DOHH2 (cell line): ENCODE data around the gene CUBN.

Experiments used
- H3F3A ChIP-seq: fragments of 200-600 bp; sonication (generic), shearing (Covaris generic); 2 replicates; pipeline ENCODE4 v1.6.0; 2016; ENCODE audit warnings: antibody characterized with exemption, mild to moderate bottlenecking; ENCODE audit not compliant: control insufficient read depth, insufficient read depth
- H3K27ac ChIP-seq: fragments of 200-600 bp; sonication (generic); 2 replicates; pipeline ENCODE4 v1.5.1; 2014; ENCODE audit warnings: low read depth, mild to moderate bottlenecking, low read length, moderate library complexity
- H3K27me3 ChIP-seq: fragments of 200-600 bp; sonication (generic); 2 replicates; pipeline ENCODE4 v1.6.1; 2014; ENCODE audit warnings: mild to moderate bottlenecking, low read length, mixed read lengths; ENCODE audit not compliant: control insufficient read depth
- H3K36me3 ChIP-seq: fragments of 200-600 bp; sonication (generic); 2 replicates; pipeline ENCODE4 v1.6.1; 2014; ENCODE audit warnings: mild to moderate bottlenecking, low read length, moderate library complexity, mixed read lengths; ENCODE audit not compliant: control insufficient read depth
- H3K4me1 ChIP-seq: fragments of 200-600 bp; sonication (generic); 2 replicates; pipeline ENCODE4 v1.6.1; 2014; ENCODE audit warnings: mild to moderate bottlenecking, low read length, mixed read lengths; ENCODE audit not compliant: control insufficient read depth
- H3K4me2 ChIP-seq: fragments of 200-600 bp; sonication (generic); 2 replicates; pipeline ENCODE4 v1.6.0; 2014; ENCODE audit warnings: mild to moderate bottlenecking, low read length, moderate library complexity
- H3K4me3 ChIP-seq: fragments of 200-600 bp; sonication (generic); 2 replicates; pipeline ENCODE4 v1.5.1; 2014; ENCODE audit warnings: mild to moderate bottlenecking, low read length, mixed read lengths
- H3K79me2 ChIP-seq: fragments of 200-600 bp; sonication (generic); 2 replicates; pipeline ENCODE4 v1.6.1; 2014; ENCODE audit warnings: mild to moderate bottlenecking, low read length, mixed read lengths; ENCODE audit not compliant: control insufficient read depth
- H3K9me2 ChIP-seq: fragments of 200-600 bp; sonication (generic); replicated peaks from 2 replicates; pipeline ENCODE4 v1.6.1; 2014; ENCODE audit warnings: mild to moderate bottlenecking, low read length, mixed read lengths; ENCODE audit not compliant: control insufficient read depth
- H3K9me3 ChIP-seq: fragments of 200-600 bp; sonication (generic); 2 replicates; pipeline ENCODE4 v1.6.1; 2014; ENCODE audit warnings: antibody characterized with exemption, low read length, mixed read lengths; ENCODE audit not compliant: control insufficient read depth, insufficient read depth
- H4K20me1 ChIP-seq: fragments of 200-600 bp; sonication (generic); 2 replicates; pipeline ENCODE4 v1.6.0; 2014; ENCODE audit warnings: low read depth, mild to moderate bottlenecking, antibody characterized with exemption, low read length, moderate library complexity; ENCODE audit not compliant: control insufficient read depth, insufficient read depth
- CTCF ChIP-seq: fragments of 200-600 bp; sonication (generic); IDR thresholded peaks from one replicate; pipeline ENCODE4 v1.5.1; 2014; ENCODE audit warnings: antibody characterized with exemption, mild to moderate bottlenecking, low read depth, low read length; ENCODE audit not compliant: poor library complexity, severe bottlenecking
- EZH2phosphoT487 ChIP-seq: fragments of 200-600 bp; sonication (generic); IDR thresholded peaks from 2 replicates; pipeline ENCODE4 v1.6.1; 2017; ENCODE audit warnings: borderline replicate concordance, mild to moderate bottlenecking, antibody characterized with exemption, low read length, moderate library complexity, mixed read lengths

CUBN gene

DNA sequence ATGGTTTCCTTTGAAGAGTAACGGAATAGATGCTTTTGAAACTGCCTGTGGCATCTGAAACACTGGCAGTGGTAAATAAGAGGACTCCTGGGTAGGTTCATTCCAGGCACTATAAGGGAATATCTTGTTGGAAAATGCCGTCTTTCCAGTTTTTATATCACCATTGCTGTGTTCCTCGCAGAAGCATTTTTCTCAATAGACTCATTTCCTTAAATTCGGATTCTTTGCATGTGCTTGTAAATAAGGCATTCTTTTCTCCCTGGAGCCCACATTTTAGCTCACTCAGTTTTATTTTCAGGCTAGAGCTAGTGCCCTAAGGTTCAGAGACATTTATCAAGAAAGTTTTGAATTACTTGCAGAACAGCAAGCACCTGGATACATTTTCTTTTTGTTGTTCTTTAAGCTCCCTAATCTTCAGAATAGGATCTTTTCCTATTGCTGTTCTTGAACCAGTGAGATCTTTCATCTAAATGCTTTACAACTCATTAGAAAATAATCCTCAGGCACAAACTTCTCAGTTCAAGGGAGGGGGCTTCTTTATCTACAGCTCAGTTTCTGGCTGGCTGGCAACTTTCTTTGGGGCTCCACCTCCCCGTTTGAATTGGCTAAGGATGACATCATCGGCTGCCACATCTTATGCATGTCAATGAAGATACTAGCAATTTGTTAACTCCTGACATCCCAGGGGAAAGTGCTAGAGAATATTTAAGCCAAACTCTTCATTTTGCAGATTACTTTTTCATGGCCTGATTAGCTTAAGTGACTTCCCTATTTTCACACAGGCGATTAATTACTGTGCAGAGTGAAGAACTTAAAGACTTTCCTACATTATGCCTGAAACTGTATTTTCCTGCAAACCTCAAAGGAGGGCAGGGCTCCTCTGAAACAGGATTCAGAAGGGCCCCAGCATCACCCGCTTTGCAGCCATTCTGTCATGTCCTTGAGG is 178.7 kb downstream of the CUBN start:
- Histone ChIP-seq H3K79me2 (no peaks in the 10 kb centered on the region), H3K9me2 (no peaks in the 10 kb centered on the region), H3K4me3 (no peak overlapping the region), H3K9me3 (no peaks in the 10 kb centered on the region), H3F3A (no peaks in the 10 kb centered on the region), H3K27ac (no peak overlapping the region), H4K20me1 (no peaks in the 10 kb centered on the region), H3K36me3 (no peaks in the 10 kb centered on the region), H3K27me3 (no peaks in the 10 kb centered on the region), H3K4me2 (no peak overlapping the region), H3K4me1 (no peaks in the 10 kb centered on the region)
- TF ChIP-seq EZH2phosphoT487, result no peak
- no peak for TF ChIP-seq CTCF

GRCh38 chr10:16949816-16950215 is 179.8 kb downstream of the CUBN start:
- Histone ChIP-seq H3K4me1 (no peaks in the 10 kb centered on the region), H3K4me3 (no peak overlapping the region), H3F3A (no peaks in the 10 kb centered on the region), H3K27me3 (no peaks in the 10 kb centered on the region), H3K9me3 (no peaks in the 10 kb centered on the region), H3K27ac (no peak overlapping the region), H3K36me3 (no peaks in the 10 kb centered on the region), H3K9me2 (no peaks in the 10 kb centered on the region), H3K4me2 (no peak overlapping the region), H4K20me1 (no peaks in the 10 kb centered on the region), H3K79me2 (no peaks in the 10 kb centered on the region)
- TF ChIP-seq CTCF, result no peak
- TF ChIP-seq EZH2phosphoT487, result no peak

DNA sequence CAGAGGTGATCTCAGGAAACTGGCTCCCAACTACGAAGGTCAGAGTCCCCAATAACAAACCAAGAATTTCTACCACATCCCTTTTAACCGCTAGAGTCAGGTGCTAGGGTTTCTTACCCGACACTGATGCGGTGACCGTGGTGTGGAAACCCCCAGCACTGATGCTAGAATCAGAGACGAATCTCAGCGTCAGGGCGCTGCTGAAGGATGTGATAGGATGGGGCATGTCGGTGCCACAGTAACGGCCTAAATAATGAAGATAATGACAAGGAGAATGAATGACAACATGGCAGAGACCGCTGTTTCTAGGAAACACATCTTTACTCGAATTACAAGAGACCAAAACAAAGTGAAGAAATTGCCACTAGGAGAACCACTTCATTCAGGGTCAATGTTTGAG is 181.2 kb downstream of the CUBN start:
- no peak overlapping the region for H3K4me2 ChIP-seq
- no peaks in the 10 kb centered on the region for H3K9me3 ChIP-seq
- no peaks in the 10 kb centered on the region for H3K36me3 ChIP-seq
- no peaks in the 10 kb centered on the region for H4K20me1 ChIP-seq
- H3K27me3 ChIP-seq, result no peaks in the 10 kb centered on the region
- H3K79me2 ChIP-seq, result no peaks in the 10 kb centered on the region
- H3K27ac ChIP-seq, result no peak overlapping the region
- H3K9me2 ChIP-seq, result no peaks in the 10 kb centered on the region
- no peak for TF ChIP-seq EZH2phosphoT487
- no peak for TF ChIP-seq CTCF
- H3K4me1 ChIP-seq, result no peaks in the 10 kb centered on the region
- no peak overlapping the region for H3K4me3 ChIP-seq
- no peaks in the 10 kb centered on the region for H3F3A ChIP-seq
